ENCODE results near the gene ISOC1. TPM values are rescaled to one million over a fixed set of nuclear protein-coding genes. Genes with fewer than 3 reads are reported as not detected.

The ISOC1 gene
- polyA plus RNA-seq (2013, experiment 1 of 2; ENCODE audit: insufficient read length), result 10.0 TPM
- polyA plus RNA-seq (2013, experiment 2 of 2; ENCODE audit: insufficient read length), result 9.8 TPM

GRCh38 chr5:129094087-129094923 lies at the start of gene ISOC1:
Gene ISOC1, plus strand, starts transcription at chr5:129094749. Its CDS starts 18 bp downstream, at chr5:129094767.
- peak; percentile 92 for DNase-seq

- no peak for DNase-seq
Measured at GRCh38 chr5:129046151-129046550, 48.4 kb upstream of the ISOC1 start.

- DNase-seq, result no peak
Measured at GRCh38 chr5:129048509-129048908, 46.0 kb upstream of the ISOC1 start.

- no peak for DNase-seq
Measured at GRCh38 chr5:129049126-129049799, 45.3 kb upstream of the ISOC1 start.

GRCh38 chr5:129051283-129051682 lies 43.3 kb upstream of the ISOC1 start:
- DNase-seq, result no peak

- DNase-seq, result no peak
Measured at GRCh38 chr5:129053438-129053837, 41.1 kb upstream of the ISOC1 start.

GRCh38 chr5:129057329-129057728 lies 37.2 kb upstream of the ISOC1 start:
- no peak for DNase-seq

- DNase-seq, result no peak
Measured at GRCh38 chr5:129061849-129062248, 32.7 kb upstream of the ISOC1 start.

- no peak for DNase-seq
Measured at GRCh38 chr5:129063483-129064113, 31.0 kb upstream of the ISOC1 start.

- no peak for DNase-seq
Measured at GRCh38 chr5:129065721-129066120, 28.8 kb upstream of the ISOC1 start.

GRCh38 chr5:129067745-129068144 lies 26.8 kb upstream of the ISOC1 start:
- no peak for DNase-seq

- no peak for DNase-seq
Measured at GRCh38 chr5:129069292-129069691, 25.3 kb upstream of the ISOC1 start.

GRCh38 chr5:129073111-129073510 lies 21.4 kb upstream of the ISOC1 start:
- no peak for DNase-seq

GRCh38 chr5:129074903-129075302 lies 19.6 kb upstream of the ISOC1 start:
- peak; percentile 45 for DNase-seq

- no peak for DNase-seq
Measured at GRCh38 chr5:129077433-129078075, 17.0 kb upstream of the ISOC1 start.

GRCh38 chr5:129078247-129078646 lies 16.3 kb upstream of the ISOC1 start:
- no peak for DNase-seq

- no peak for DNase-seq
Measured at GRCh38 chr5:129078660-129079059, 15.9 kb upstream of the ISOC1 start.

GRCh38 chr5:129079496-129079895 lies 15.1 kb upstream of the ISOC1 start:
- DNase-seq, result no peak

GRCh38 chr5:129080766-129081165 lies 13.8 kb upstream of the ISOC1 start:
- no peak for DNase-seq

GRCh38 chr5:129082225-129083136 lies 12.1 kb upstream of the ISOC1 start:
- no peak for DNase-seq
